H1 (cell line): ENCODE measurements around the gene ARHGAP24.

ENCODE experiments used
- EZH2 ChIP-seq: fragments of 200-600 bp; sonication (generic); IDR thresholded peaks from 2 replicates; pipeline ENCODE4 v1.7.1; 2012; ENCODE audit warnings: low read depth, mild to moderate bottlenecking, moderate library complexity, low read length, inconsistent platforms; ENCODE audit not compliant: severe bottlenecking
- PHF8 ChIP-seq: fragments of 200-600 bp; sonication (generic); conservative IDR thresholded peaks from 2 replicates; pipeline ENCODE4 v1.7.1; 2012; ENCODE audit warnings: low read depth, mild to moderate bottlenecking, inconsistent platforms, low read length, moderate library complexity
- TCF12 ChIP-seq: IDR thresholded peaks from 2 replicates; pipeline ENCODE4 v1.6.1; 2011; ENCODE audit warnings: low read depth, mild to moderate bottlenecking, low read length
- TF ChIP-seq, protein P1 (sequence below), 3 experiments: IDR thresholded peaks; 1 replicate in 2 of 3; 2 replicates in 1 of 3; pipeline versions ENCODE4 v1.5.1 to v1.6.1; 2011; ENCODE audit warnings: low read length in 3 of 3, mild to moderate bottlenecking in 3 of 3, inconsistent platforms in 2 of 3, low read depth in 1 of 3, moderate library complexity in 1 of 3; ENCODE audit not compliant: insufficient read depth in 1 of 3; ENCODE audit errors: control extremely low read depth in 1 of 3

DNA sequence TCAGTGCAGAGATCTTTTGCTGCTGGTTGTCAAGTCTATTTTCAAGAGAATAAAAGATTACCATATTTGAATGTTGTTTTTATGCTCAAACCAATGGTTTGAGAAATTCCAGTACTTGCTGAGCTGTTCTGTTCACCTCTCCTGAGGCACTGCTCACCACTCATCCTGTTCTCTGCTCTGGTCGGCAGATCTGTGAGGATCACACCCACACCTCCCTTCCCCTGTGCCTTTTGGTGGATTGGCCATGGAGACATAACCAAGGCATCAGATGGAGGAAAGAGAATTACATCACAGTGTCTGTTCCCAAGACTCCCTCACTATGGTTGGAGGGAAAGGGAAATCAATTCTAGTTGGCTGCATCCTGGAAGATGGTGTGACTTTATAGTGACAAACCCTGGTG lies 391.6 kb downstream of the ARHGAP24 start:
- TF ChIP-seq, protein P1, sequence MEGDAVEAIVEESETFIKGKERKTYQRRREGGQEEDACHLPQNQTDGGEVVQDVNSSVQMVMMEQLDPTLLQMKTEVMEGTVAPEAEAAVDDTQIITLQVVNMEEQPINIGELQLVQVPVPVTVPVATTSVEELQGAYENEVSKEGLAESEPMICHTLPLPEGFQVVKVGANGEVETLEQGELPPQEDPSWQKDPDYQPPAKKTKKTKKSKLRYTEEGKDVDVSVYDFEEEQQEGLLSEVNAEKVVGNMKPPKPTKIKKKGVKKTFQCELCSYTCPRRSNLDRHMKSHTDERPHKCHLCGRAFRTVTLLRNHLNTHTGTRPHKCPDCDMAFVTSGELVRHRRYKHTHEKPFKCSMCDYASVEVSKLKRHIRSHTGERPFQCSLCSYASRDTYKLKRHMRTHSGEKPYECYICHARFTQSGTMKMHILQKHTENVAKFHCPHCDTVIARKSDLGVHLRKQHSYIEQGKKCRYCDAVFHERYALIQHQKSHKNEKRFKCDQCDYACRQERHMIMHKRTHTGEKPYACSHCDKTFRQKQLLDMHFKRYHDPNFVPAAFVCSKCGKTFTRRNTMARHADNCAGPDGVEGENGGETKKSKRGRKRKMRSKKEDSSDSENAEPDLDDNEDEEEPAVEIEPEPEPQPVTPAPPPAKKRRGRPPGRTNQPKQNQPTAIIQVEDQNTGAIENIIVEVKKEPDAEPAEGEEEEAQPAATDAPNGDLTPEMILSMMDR (IDR thresholded peaks at IDR 0.05; ENCODE audit: control extremely low read depth in 1 of 3, insufficient read depth in 1 of 3, low read depth in 1 of 3, low read length in 3 of 3) = no peak
- TF ChIP-seq PHF8 = no peak
- TF ChIP-seq EZH2 = no peak
- no peak for TF ChIP-seq TCF12
